NCI-H2196 treated with DMSO at 0.1 percent for 48 hours (cell line): ENCODE data around the gene AGER.

Source experiments
- DNase-seq: peaks from one replicate; lab custom pipeline; 2025; ENCODE audit not compliant: unreplicated experiment; lab: John Stamatoyannopoulos, UW

AGER gene

GRCh38 chr6:32171234-32171633 lies 12.8 kb downstream of the AGER start:
- no peak for DNase-seq

- no peak for DNase-seq
Measured at GRCh38 chr6:32170294-32170693, 13.8 kb downstream of the AGER start.

- DNase-seq: no peak
Measured at GRCh38 chr6:32168807-32169591, 15.1 kb downstream of the AGER start.

GRCh38 chr6:32168350-32168749 lies 15.7 kb downstream of the AGER start:
- no peak for DNase-seq

- no peak for DNase-seq
Measured at GRCh38 chr6:32167761-32168262, 16.2 kb downstream of the AGER start.

- no peak for DNase-seq
Measured at GRCh38 chr6:32167154-32167760, 16.8 kb downstream of the AGER start.

- DNase-seq: no peak
Measured at GRCh38 chr6:32166411-32167061, 17.5 kb downstream of the AGER start.

- DNase-seq: no peak
Measured at GRCh38 chr6:32164295-32164694, 19.8 kb downstream of the AGER start, which contains the start of gene EGFL8. Gene EGFL8 (plus strand): TSS chr6:32164595. CDS start chr6:32166166, 1,571 bp downstream.

- no peak for DNase-seq
Measured at GRCh38 chr6:32163559-32164258, 20.3 kb downstream of the AGER start.

- DNase-seq: no peak
Measured at GRCh38 chr6:32158052-32158451, 26.0 kb downstream of the AGER start.

GRCh38 chr6:32156891-32157290 lies 27.2 kb downstream of the AGER start:
- DNase-seq: no peak

- peak; percentile 64 for DNase-seq
Measured at GRCh38 chr6:32154514-32155161, 29.4 kb downstream of the AGER start.

GRCh38 chr6:32153564-32154513 lies 30.2 kb downstream of the AGER start, which contains the start of gene PPT2:
Gene PPT2 (plus strand): TSS chr6:32154141. CDS start chr6:32154595, 454 bp downstream.
- DNase-seq: peak; percentile 77

GRCh38 chr6:32152769-32153563 lies 31.1 kb downstream of the AGER start:
- no peak for DNase-seq

GRCh38 chr6:32151863-32152768 lies 31.9 kb downstream of the AGER start, which contains the start of gene PRRT1:
Gene PRRT1 (minus strand): TSS chr6:32151939. CDS start chr6:32151827, 112 bp downstream.
- no peak for DNase-seq

- no peak for DNase-seq
Measured at GRCh38 chr6:32151181-32151862, 32.7 kb downstream of the AGER start.
